Measurements from ENCODE around the gene TFIP11.

TFIP11 gene

DNA sequence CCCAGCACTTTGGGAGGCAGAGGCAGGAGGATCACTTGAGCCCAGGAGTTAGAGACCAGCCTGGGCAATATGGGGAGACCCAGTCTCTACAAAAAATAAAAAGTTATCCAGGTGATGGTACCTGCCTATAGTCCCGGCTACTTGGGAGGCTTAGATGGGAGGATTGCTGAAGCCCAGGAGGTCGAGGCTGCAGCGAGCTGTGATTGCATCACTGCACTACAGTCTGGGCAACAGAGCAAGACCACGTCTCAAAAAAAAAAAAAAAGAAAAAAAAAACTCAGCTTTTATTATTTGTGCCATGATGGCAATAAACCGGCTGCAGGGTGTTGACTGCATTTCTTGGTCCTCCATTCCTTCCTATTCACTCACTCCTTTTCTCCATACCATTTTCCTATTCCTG, 33.6 kb upstream of the TFIP11 start:
- TF ChIP-seq, protein P1, sequence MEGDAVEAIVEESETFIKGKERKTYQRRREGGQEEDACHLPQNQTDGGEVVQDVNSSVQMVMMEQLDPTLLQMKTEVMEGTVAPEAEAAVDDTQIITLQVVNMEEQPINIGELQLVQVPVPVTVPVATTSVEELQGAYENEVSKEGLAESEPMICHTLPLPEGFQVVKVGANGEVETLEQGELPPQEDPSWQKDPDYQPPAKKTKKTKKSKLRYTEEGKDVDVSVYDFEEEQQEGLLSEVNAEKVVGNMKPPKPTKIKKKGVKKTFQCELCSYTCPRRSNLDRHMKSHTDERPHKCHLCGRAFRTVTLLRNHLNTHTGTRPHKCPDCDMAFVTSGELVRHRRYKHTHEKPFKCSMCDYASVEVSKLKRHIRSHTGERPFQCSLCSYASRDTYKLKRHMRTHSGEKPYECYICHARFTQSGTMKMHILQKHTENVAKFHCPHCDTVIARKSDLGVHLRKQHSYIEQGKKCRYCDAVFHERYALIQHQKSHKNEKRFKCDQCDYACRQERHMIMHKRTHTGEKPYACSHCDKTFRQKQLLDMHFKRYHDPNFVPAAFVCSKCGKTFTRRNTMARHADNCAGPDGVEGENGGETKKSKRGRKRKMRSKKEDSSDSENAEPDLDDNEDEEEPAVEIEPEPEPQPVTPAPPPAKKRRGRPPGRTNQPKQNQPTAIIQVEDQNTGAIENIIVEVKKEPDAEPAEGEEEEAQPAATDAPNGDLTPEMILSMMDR (IDR thresholded peaks at IDR 0.05; ENCODE audit: low read depth, low read length), result no peak

DNA sequence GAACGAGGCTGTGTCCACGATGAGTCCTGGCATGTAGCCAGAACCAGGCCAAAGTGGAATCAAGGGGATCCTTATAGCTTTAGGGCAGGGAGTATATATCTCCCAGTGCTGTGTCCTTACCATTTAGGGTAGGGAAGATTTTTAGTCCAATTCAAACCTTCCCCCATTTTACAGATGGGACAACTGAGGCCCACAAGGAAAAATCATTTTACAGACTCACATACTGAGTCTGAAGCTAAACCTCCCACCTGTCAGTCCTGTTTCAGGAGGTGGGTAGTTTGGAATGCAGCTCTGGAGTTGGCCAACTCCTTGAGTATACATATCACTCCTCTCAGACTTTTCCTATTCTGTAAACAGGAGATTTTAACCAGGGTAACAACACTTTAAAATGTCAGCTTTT, 33.1 kb upstream of the TFIP11 start:
- no peak overlapping the region for H3K4me3 ChIP-seq (ENCODE audit: low read depth, low read length)
- no peaks in the 10 kb centered on the region for H3K4me1 ChIP-seq
- no peak for DNase-seq
- H3K36me3 ChIP-seq, result no peaks in the 10 kb centered on the region
- H3K27me3 ChIP-seq, result no peaks in the 10 kb centered on the region
- TF ChIP-seq, protein P1 (IDR thresholded peaks at IDR 0.05; ENCODE audit: low read depth, low read length), result no peak
- H3K9me3 ChIP-seq, result no peaks in the 10 kb centered on the region

More for the DNA sequence above, 33.6 kb upstream of the TFIP11 start:
- H3K36me3 ChIP-seq, result no peaks in the 10 kb centered on the region
- H3K4me1 ChIP-seq, result no peaks in the 10 kb centered on the region
- no peak for DNase-seq
- H3K9me3 ChIP-seq, result no peaks in the 10 kb centered on the region
- no peak overlapping the region for H3K4me3 ChIP-seq (ENCODE audit: low read depth, low read length)
- H3K27me3 ChIP-seq, result no peaks in the 10 kb centered on the region

DNA sequence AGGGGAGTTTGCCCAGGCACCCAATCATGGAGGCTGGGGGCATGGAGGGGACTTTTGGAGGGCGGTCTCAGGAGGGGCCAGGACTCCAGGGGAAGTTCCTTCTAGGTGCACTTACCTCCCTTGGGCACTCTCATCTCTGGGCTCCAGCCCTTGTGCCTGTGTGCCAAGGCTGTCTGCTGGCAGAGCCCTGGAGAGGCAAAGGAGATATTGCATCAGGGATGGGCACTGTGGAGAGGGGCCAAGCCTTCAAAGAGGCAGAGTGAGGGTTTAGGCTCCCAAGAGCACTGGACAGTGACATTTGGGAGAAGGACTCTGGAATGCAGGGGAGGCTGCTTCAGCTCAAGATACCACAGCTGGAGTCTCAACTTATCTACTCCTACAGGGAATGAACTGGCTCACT, 32.2 kb upstream of the TFIP11 start:
- H3K27me3 ChIP-seq, result no peaks in the 10 kb centered on the region
- no peaks in the 10 kb centered on the region for H3K4me1 ChIP-seq
- no peak for DNase-seq
- H3K9me3 ChIP-seq, result no peaks in the 10 kb centered on the region
- no peaks in the 10 kb centered on the region for H3K36me3 ChIP-seq
- no peak overlapping the region for H3K4me3 ChIP-seq (ENCODE audit: low read depth, low read length)
- TF ChIP-seq, protein P1 (IDR thresholded peaks at IDR 0.05; ENCODE audit: low read depth, low read length), result no peak

DNA sequence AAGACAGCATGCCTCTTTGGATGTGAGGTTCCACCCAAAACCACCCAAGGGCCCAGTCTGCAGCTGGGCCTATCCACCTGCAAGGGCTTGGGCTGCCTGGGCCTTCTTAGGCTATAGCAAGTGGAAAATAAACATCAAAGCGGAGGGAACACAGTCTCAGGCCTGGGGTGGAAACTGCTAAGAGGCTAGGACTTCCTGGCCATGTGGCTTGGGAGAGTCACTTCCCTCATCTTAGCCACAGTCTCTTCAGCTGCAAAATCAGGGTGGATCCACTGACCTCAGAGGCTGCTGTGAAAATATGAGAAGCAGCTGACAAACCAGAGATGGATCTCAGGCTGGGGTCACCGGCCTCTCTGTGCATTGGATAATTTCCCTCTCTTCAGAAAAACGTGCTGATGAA, 30.6 kb upstream of the TFIP11 start:
- Histone ChIP-seq H3K27me3 (no peaks in the 10 kb centered on the region), H3K36me3 (no peaks in the 10 kb centered on the region), H3K4me1 (no peaks in the 10 kb centered on the region), H3K9me3 (no peaks in the 10 kb centered on the region), H3K4me3 (ENCODE audit: low read depth, low read length) (no peak overlapping the region)
- DNase-seq, result no peak
- TF ChIP-seq, protein P1 (IDR thresholded peaks at IDR 0.05; ENCODE audit: low read depth, low read length), result no peak

DNA sequence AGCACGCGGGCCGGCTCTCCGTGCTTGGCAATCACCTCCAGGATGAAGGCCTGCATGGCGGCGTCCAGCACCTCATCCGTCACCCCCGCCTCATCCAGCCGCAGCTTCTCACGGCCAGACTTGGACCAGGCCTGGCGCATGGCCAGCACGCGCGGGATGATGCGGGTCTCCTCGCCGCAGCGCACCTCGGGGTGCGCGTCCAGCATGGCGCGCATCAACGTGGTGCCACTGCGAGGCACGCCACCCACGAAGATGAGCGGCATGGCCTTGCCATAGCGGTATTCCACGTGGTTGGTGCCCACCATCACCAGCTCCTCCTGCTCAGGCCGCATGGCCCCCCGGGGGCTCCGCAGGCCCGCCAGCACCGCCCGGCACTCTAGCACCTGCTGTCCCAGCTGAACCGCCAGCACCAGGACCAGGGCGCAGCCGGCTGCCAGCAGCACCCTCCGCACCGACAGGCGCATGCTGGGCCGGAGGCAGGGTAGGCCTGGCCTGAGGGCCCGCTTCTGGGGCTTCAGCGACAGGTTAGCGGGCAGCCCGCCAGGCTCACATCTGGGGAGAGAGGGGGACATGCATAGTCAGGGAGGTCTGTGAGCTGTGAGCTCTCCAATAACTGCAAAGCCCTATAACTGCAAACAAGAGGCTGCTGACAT, 29.0 kb upstream of the TFIP11 start:
- DNase-seq, result no peak
- Histone ChIP-seq H3K4me1 (no peaks in the 10 kb centered on the region), H3K36me3 (no peaks in the 10 kb centered on the region), H3K4me3 (ENCODE audit: low read depth, low read length) (no peak overlapping the region), H3K27me3 (no peaks in the 10 kb centered on the region), H3K9me3 (no peaks in the 10 kb centered on the region)
- TF ChIP-seq, protein P1 (IDR thresholded peaks at IDR 0.05; ENCODE audit: low read depth, low read length), result no peak

DNA sequence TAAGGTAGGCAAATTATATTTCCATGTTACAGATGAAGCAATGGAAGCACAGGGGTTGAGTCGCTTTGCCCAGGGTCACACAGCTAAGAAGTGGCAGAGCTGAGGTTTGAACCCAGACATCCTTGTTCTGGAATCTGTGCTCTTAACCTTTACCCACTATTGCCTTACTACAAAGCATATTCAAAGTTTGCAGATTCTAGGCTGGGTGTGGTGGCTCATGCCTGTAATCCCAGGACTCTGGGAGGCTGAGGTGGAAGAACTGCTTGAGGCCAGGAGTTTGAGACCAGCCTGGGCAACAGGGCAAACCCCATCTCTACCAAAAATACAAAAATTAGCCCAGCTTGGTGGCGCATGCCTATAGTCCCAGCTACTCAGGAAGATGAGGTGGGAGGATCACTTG, 27.8 kb upstream of the TFIP11 start:
- TF ChIP-seq, protein P1 (IDR thresholded peaks at IDR 0.05; ENCODE audit: low read depth, low read length), result no peak
- Histone ChIP-seq H3K4me1 (no peaks in the 10 kb centered on the region), H3K27me3 (no peaks in the 10 kb centered on the region), H3K9me3 (no peaks in the 10 kb centered on the region), H3K4me3 (ENCODE audit: low read depth, low read length) (no peak overlapping the region), H3K36me3 (no peaks in the 10 kb centered on the region)
- no peak for DNase-seq

All from BE2C (cell line).